ENCODE data around the gene SLC1A2. TPM values are rescaled to one million over a fixed set of nuclear protein-coding genes. Genes with fewer than 3 reads are reported as not detected.

Gene SLC1A2
- total RNA-seq, 1 donor from 2014 or later, result 1.9 TPM

DNA sequence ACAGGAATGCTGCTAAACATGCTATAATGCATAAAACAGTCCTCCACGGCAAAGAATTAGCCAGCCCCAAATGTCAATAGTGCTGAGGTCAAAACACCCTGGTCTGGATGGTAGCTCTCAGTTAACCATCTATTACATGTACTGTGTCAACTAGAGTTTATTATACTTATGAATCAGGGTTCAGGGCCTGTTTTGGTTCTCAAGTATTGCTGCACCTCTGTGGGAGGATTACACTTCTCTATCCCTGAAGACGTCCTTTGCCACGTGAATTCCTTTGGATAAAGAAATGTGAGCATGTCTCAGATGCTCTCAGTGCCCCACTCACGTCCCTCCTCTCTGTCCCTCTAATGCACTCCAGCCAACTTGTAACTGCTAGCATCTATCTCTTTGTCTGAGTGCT lies 53.4 kb downstream of the SLC1A2 start:
- Mint-ChIP-seq H3K4me3 (no peak overlapping the region), H3K36me3 (no peaks in the 10 kb centered on the region), H3K9me3 (peaks cover 7% of the 10 kb centered on the region), H3K27me3 (ENCODE audit: low read depth) (peaks cover 8% of the 10 kb centered on the region), H3K4me1 (peaks cover 3% of the 10 kb centered on the region), H3K27ac (no peak overlapping the region)
- DNase-seq (ENCODE audit: low spot score in 2 of 2, unreplicated experiment in 2 of 2), result no peak
- TF ChIP-seq, protein P1, sequence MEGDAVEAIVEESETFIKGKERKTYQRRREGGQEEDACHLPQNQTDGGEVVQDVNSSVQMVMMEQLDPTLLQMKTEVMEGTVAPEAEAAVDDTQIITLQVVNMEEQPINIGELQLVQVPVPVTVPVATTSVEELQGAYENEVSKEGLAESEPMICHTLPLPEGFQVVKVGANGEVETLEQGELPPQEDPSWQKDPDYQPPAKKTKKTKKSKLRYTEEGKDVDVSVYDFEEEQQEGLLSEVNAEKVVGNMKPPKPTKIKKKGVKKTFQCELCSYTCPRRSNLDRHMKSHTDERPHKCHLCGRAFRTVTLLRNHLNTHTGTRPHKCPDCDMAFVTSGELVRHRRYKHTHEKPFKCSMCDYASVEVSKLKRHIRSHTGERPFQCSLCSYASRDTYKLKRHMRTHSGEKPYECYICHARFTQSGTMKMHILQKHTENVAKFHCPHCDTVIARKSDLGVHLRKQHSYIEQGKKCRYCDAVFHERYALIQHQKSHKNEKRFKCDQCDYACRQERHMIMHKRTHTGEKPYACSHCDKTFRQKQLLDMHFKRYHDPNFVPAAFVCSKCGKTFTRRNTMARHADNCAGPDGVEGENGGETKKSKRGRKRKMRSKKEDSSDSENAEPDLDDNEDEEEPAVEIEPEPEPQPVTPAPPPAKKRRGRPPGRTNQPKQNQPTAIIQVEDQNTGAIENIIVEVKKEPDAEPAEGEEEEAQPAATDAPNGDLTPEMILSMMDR (IDR thresholded peaks at IDR 0.05; ENCODE audit: unreplicated experiment), result no peak

- Mint-ChIP-seq H3K27me3 (ENCODE audit: low read depth) (peaks cover 5% of the 10 kb centered on the region), H3K4me3 (no peak overlapping the region), H3K36me3 (no peaks in the 10 kb centered on the region), H3K4me1 (peaks cover 3% of the 10 kb centered on the region), H3K27ac (no peak overlapping the region), H3K9me3 (peaks cover 7% of the 10 kb centered on the region)
- DNase-seq (ENCODE audit: low spot score in 2 of 2, unreplicated experiment in 2 of 2), result no peak
- TF ChIP-seq, protein P1 (IDR thresholded peaks at IDR 0.05; ENCODE audit: unreplicated experiment), result no peak
Observed at GRCh38 chr11:35365395-35365794, 54.0 kb downstream of the SLC1A2 start.

- H3K4me3 Mint-ChIP-seq, result no peak overlapping the region
Observed at GRCh38 chr11:35363854-35364780, 55.2 kb downstream of the SLC1A2 start.

DNA sequence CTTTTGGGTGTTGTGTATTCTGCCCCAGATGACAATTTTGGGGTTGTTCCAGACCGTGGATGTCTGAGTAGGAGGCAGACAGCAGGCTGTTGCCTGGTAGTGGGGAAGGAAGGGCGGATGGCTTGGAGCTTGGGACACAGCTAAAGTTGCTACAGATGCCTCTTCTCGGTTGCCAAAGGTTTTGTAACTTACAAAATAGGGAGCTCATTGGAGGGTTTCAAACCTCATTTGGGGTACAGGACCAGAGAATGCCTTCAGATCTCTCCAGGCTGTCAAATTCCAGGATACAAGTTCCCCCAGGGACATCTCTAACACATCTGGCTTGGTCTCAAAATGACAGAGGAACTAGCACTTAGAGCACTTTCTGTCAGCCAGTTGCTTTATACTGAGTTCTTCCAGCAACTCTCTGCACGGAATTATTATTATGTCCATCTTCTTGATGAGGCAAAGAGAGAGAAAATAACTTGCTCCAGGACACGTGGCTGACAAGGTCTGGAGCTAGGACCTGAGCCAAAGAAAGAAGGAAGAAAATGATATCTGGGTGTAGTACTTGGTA lies 56.0 kb downstream of the SLC1A2 start:
- peaks cover 7% of the 10 kb centered on the region for H3K9me3 Mint-ChIP-seq
- no peak for DNase-seq (ENCODE audit: low spot score in 2 of 2, unreplicated experiment in 2 of 2)

More at GRCh38 chr11:35363854-35364780, 55.2 kb downstream of the SLC1A2 start:
- Mint-ChIP-seq H3K36me3 (no peaks in the 10 kb centered on the region), H3K27me3 (ENCODE audit: low read depth) (peaks cover 3% of the 10 kb centered on the region), H3K9me3 (peaks cover 7% of the 10 kb centered on the region), H3K27ac (no peak overlapping the region), H3K4me1 (peaks cover 7% of the 10 kb centered on the region)
- no peak for DNase-seq (ENCODE audit: low spot score in 2 of 2, unreplicated experiment in 2 of 2)
- TF ChIP-seq, protein P1 (IDR thresholded peaks at IDR 0.05; ENCODE audit: unreplicated experiment), result no peak

GRCh38 chr11:35362521-35362980 lies 56.8 kb downstream of the SLC1A2 start:
- Mint-ChIP-seq H3K9me3 (peaks cover 7% of the 10 kb centered on the region), H3K4me1 (peaks cover 7% of the 10 kb centered on the region), H3K4me3 (no peak overlapping the region), H3K27me3 (ENCODE audit: low read depth) (peaks cover 3% of the 10 kb centered on the region), H3K36me3 (no peaks in the 10 kb centered on the region), H3K27ac (no peak overlapping the region)
- DNase-seq (ENCODE audit: low spot score in 2 of 2, unreplicated experiment in 2 of 2), result no peak
- TF ChIP-seq, protein P1 (IDR thresholded peaks at IDR 0.05; ENCODE audit: unreplicated experiment), result no peak

More for the DNA sequence above, 56.0 kb downstream of the SLC1A2 start:
- H3K27ac Mint-ChIP-seq, result no peak overlapping the region
- H3K27me3 Mint-ChIP-seq (ENCODE audit: low read depth), result peaks cover 3% of the 10 kb centered on the region
- no peaks in the 10 kb centered on the region for H3K36me3 Mint-ChIP-seq
- TF ChIP-seq, protein P1 (IDR thresholded peaks at IDR 0.05; ENCODE audit: unreplicated experiment), result no peak
- H3K4me3 Mint-ChIP-seq, result no peak overlapping the region
- peaks cover 7% of the 10 kb centered on the region for H3K4me1 Mint-ChIP-seq

Measured in mesothelial cell of epicardium (in vitro differentiated cells).